Measurements from ENCODE around the gene DNAJC5. TPM values are rescaled to one million over a fixed set of nuclear protein-coding genes. Genes with fewer than 3 reads are reported as not detected.

DNAJC5 gene
- total RNA-seq, 1 experiment from 2014 or later = 59.5 TPM

DNA sequence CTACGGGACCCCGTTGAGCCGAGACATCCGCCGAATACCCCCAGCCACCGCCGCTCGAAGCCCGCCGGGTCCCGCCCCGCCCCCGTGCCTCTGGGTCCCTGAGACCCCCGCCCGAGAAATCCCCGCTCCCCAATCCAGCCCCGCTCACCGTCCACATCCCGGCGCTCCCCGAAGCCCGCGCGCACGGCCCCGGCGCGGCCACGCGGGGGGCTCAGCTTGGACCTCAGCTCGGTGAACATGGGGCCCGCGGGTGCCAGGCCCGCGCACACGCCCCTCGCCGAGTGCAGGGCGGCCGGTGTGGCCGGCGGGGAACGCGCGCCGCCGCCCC is 84.3 kb downstream of the DNAJC5 start:
- Histone ChIP-seq H3K9me3 (ENCODE audit: control insufficient read depth, insufficient read depth, low read depth, low read length) (no peaks in the 10 kb centered on the region), H3K27ac (ENCODE audit: low read length) (peak overlapping the region; percentile 84), H3K36me3 (ENCODE audit: control insufficient read depth, insufficient read depth, low read length) (peaks cover 5% of the 10 kb centered on the region; the same call in 1 of the 2 replicates), H3K4me3 (ENCODE audit: low read depth in 2 of 2, low read length in 2 of 2) (peak overlapping the region; percentile 62 to 76), H3K27me3 (ENCODE audit: control insufficient read depth, insufficient read depth, low read length) (no peaks in the 10 kb centered on the region), H3K4me1 (ENCODE audit: control insufficient read depth, insufficient read depth, low read length) (peaks cover 42% of the 10 kb centered on the region)
- CTCF ChIA-PET = interaction anchor here (2.3 kb wide), 1 partner anchor 59 kb away, joined by 9 read pairs; no protein-coding TSS in a partner anchor
- in situ Hi-C loops (cut with HindIII; ENCODE audit: low pct_unique_long_range_greater_than_20kb, low sequenced_read_pairs) = no loop called here
- TF ChIP-seq TCF7L2 (IDR thresholded peaks at IDR 0.05; ENCODE audit: low read depth, low read length) (no peak), REST (IDR thresholded peaks at IDR 0.05; ENCODE audit: insufficient read depth in 1 of 2, low read depth in 2 of 2, low read length in 1 of 2) (no peak), POLR2AphosphoS5 (IDR thresholded peaks at IDR 0.05; ENCODE audit: low read depth, low read length) (no peak), SIN3A (IDR thresholded peaks at IDR 0.05; ENCODE audit: borderline replicate concordance, insufficient read depth, low read depth, low read length) (no peak)
- TF ChIP-seq, protein P1, sequence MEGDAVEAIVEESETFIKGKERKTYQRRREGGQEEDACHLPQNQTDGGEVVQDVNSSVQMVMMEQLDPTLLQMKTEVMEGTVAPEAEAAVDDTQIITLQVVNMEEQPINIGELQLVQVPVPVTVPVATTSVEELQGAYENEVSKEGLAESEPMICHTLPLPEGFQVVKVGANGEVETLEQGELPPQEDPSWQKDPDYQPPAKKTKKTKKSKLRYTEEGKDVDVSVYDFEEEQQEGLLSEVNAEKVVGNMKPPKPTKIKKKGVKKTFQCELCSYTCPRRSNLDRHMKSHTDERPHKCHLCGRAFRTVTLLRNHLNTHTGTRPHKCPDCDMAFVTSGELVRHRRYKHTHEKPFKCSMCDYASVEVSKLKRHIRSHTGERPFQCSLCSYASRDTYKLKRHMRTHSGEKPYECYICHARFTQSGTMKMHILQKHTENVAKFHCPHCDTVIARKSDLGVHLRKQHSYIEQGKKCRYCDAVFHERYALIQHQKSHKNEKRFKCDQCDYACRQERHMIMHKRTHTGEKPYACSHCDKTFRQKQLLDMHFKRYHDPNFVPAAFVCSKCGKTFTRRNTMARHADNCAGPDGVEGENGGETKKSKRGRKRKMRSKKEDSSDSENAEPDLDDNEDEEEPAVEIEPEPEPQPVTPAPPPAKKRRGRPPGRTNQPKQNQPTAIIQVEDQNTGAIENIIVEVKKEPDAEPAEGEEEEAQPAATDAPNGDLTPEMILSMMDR (IDR thresholded peaks at IDR 0.05) = no peak
- POLR2A ChIA-PET = no interaction called here
- BruUV-seq (replicated peaks) = no TSS peak
- ATAC-seq (no peak), DNase-seq (ENCODE audit: low read depth, low spot score) (no peak)
- intact Hi-C loops (cut with micrococcal nuclease; ENCODE audit: unreplicated experiment) = no loop called here

- BruUV-seq (replicated peaks) = no TSS peak
- CTCF ChIA-PET = interaction anchor here (0.6 to 2.3 kb wide), 3 partner anchors 52 to 59 kb away, joined by 3 to 9 read pairs (median 4); no protein-coding TSS in a partner anchor
Observed at GRCh38 chr20:63979557-63980316, 84.8 kb downstream of the DNAJC5 start, which contains the start of gene SAMD10. Gene SAMD10 (minus strand): TSS chr20:63979642. CDS start chr20:63979467, 175 bp downstream.

More at GRCh38 chr20:63979557-63980316, 84.8 kb downstream of the DNAJC5 start, which contains the start of gene SAMD10:
- POLR2A ChIA-PET = interaction anchor here (0.6 to 1.3 kb wide), 4 partner anchors 15 to 98 kb away, joined by 3 to 4 read pairs (median 3); no protein-coding TSS in a partner anchor
- ATAC-seq (peak; percentile 49), DNase-seq (ENCODE audit: low read depth, low spot score) (no peak)
- intact Hi-C loops (cut with micrococcal nuclease; ENCODE audit: unreplicated experiment) = no loop called here
- TF ChIP-seq, protein P1 (IDR thresholded peaks at IDR 0.05) = no peak
- 0 out of 2 replicates have a peak, but pooled peaks have one; percentile 37 for TF ChIP-seq SIN3A (IDR thresholded peaks at IDR 0.05; ENCODE audit: borderline replicate concordance, insufficient read depth, low read depth, low read length)
- peaks cover 36% of the 10 kb centered on the region for H3K4me1 ChIP-seq (ENCODE audit: control insufficient read depth, insufficient read depth, low read length)
- no peaks in the 10 kb centered on the region for H3K9me3 ChIP-seq (ENCODE audit: control insufficient read depth, insufficient read depth, low read depth, low read length)
- H3K4me3 ChIP-seq (ENCODE audit: low read depth in 2 of 2, low read length in 2 of 2) = peak within 1 kb of the TSS; percentile 76 to 88
- peaks cover 10% of the 10 kb centered on the region for H3K36me3 ChIP-seq (ENCODE audit: control insufficient read depth, insufficient read depth, low read length)
- no peaks in the 10 kb centered on the region for H3K27me3 ChIP-seq (ENCODE audit: control insufficient read depth, insufficient read depth, low read length)
- H3K27ac ChIP-seq (ENCODE audit: low read length) = peak within 1 kb of the TSS; percentile 89
- in situ Hi-C loops (cut with HindIII; ENCODE audit: low pct_unique_long_range_greater_than_20kb, low sequenced_read_pairs) = no loop called here

All from Panc1 (cell line).